Activated naive CD8-positive, alpha-beta T cell treated with anti-CD3 and anti-CD28 coated beads for 36 hours (primary cell): ENCODE measurements around the gene BMP5. TPM values are rescaled to one million over a fixed set of nuclear protein-coding genes. Genes with fewer than 3 reads are reported as not detected.
A peak's percentile ranks its signal among the peaks of the same experiment; 100 is the strongest.

Experiments
- DNase-seq: peaks from one replicate; pipeline ENCODE4 v3.0.0; 2021
- H3K27ac Mint-ChIP-seq: one replicate; pipeline ENCODE4 v1.8.0; 2022; ENCODE audit warnings: mild to moderate bottlenecking, moderate library complexity, mixed read lengths
- H3K27me3 Mint-ChIP-seq: one replicate; pipeline ENCODE4 v1.8.0; 2022; ENCODE audit warnings: mild to moderate bottlenecking, mixed read lengths
- H3K36me3 Mint-ChIP-seq: one replicate; pipeline ENCODE4 v1.8.0; 2021; ENCODE audit warnings: mild to moderate bottlenecking, mixed read lengths
- H3K4me1 Mint-ChIP-seq: one replicate; pipeline ENCODE4 v1.8.0; 2021; ENCODE audit warnings: mixed read lengths
- H3K4me3 Mint-ChIP-seq: one replicate; pipeline ENCODE4 v1.8.0; 2022; ENCODE audit warnings: mild to moderate bottlenecking, moderate library complexity, mixed read lengths
- H3K9me3 Mint-ChIP-seq: one replicate; pipeline ENCODE4 v1.8.0; 2022; ENCODE audit warnings: mixed read lengths
- total RNA-seq, 2 experiments: library from RNA; stranded (reverse); gene quantifications; one replicate each; pipeline ENCODE4 v1.2.3, GENCODE V29; 2021

The BMP5 gene
- total RNA-seq, 2 experiments from 2014 or later, result not detected

GRCh38 chr6:55892749-55893357, 17.5 kb upstream of the BMP5 start:
- H3K27me3 Mint-ChIP-seq, result no peaks in the 10 kb centered on the region
- no peak overlapping the region for H3K4me3 Mint-ChIP-seq
- H3K9me3 Mint-ChIP-seq, result peaks cover 3% of the 10 kb centered on the region
- DNase-seq, result no peak
- no peaks in the 10 kb centered on the region for H3K36me3 Mint-ChIP-seq
- no peaks in the 10 kb centered on the region for H3K4me1 Mint-ChIP-seq
- H3K27ac Mint-ChIP-seq, result no peak overlapping the region

GRCh38 chr6:55888917-55889316, 13.5 kb upstream of the BMP5 start:
- DNase-seq, result no peak
- H3K9me3 Mint-ChIP-seq, result peaks cover 3% of the 10 kb centered on the region
- H3K36me3 Mint-ChIP-seq, result no peaks in the 10 kb centered on the region
- H3K27ac Mint-ChIP-seq, result no peak overlapping the region
- no peaks in the 10 kb centered on the region for H3K4me1 Mint-ChIP-seq
- H3K4me3 Mint-ChIP-seq, result no peak overlapping the region
- no peaks in the 10 kb centered on the region for H3K27me3 Mint-ChIP-seq

GRCh38 chr6:55886185-55886836, 10.9 kb upstream of the BMP5 start:
- no peak for DNase-seq
- peaks cover 3% of the 10 kb centered on the region for H3K9me3 Mint-ChIP-seq
- no peak overlapping the region for H3K4me3 Mint-ChIP-seq
- no peaks in the 10 kb centered on the region for H3K27me3 Mint-ChIP-seq
- H3K27ac Mint-ChIP-seq, result no peak overlapping the region
- H3K36me3 Mint-ChIP-seq, result no peaks in the 10 kb centered on the region
- H3K4me1 Mint-ChIP-seq, result no peaks in the 10 kb centered on the region

- no peaks in the 10 kb centered on the region for H3K27me3 Mint-ChIP-seq
- no peak overlapping the region for H3K4me3 Mint-ChIP-seq
- peaks cover 3% of the 10 kb centered on the region for H3K9me3 Mint-ChIP-seq
- DNase-seq, result no peak
- H3K4me1 Mint-ChIP-seq, result no peaks in the 10 kb centered on the region
- H3K36me3 Mint-ChIP-seq, result no peaks in the 10 kb centered on the region
- H3K27ac Mint-ChIP-seq, result no peak overlapping the region
These were observed 7.6 kb upstream of the BMP5 start for GRCh38 chr6:55882718-55883569.

- H3K9me3 Mint-ChIP-seq, result no peaks in the 10 kb centered on the region
- H3K4me3 Mint-ChIP-seq, result no peak overlapping the region
- H3K36me3 Mint-ChIP-seq, result no peaks in the 10 kb centered on the region
- H3K4me1 Mint-ChIP-seq, result no peaks in the 10 kb centered on the region
- H3K27me3 Mint-ChIP-seq, result no peaks in the 10 kb centered on the region
- DNase-seq, result no peak
- no peak overlapping the region for H3K27ac Mint-ChIP-seq
These were observed 1.9 kb upstream of the BMP5 start for GRCh38 chr6:55877283-55877682.

- DNase-seq, result no peak
- H3K27ac Mint-ChIP-seq, result no peak overlapping the region
- no peaks in the 10 kb centered on the region for H3K36me3 Mint-ChIP-seq
- no peaks in the 10 kb centered on the region for H3K4me1 Mint-ChIP-seq
- no peak overlapping the region for H3K4me3 Mint-ChIP-seq
- no peaks in the 10 kb centered on the region for H3K9me3 Mint-ChIP-seq
- peaks cover 3% of the 10 kb centered on the region for H3K27me3 Mint-ChIP-seq
These were observed 1.1 kb downstream of the BMP5 start for GRCh38 chr6:55874316-55874715.

GRCh38 chr6:55872866-55873265, 2.5 kb downstream of the BMP5 start:
- peaks cover 3% of the 10 kb centered on the region for H3K27me3 Mint-ChIP-seq
- no peaks in the 10 kb centered on the region for H3K4me1 Mint-ChIP-seq
- H3K4me3 Mint-ChIP-seq, result no peak overlapping the region
- DNase-seq, result no peak
- no peaks in the 10 kb centered on the region for H3K36me3 Mint-ChIP-seq
- H3K9me3 Mint-ChIP-seq, result no peaks in the 10 kb centered on the region
- H3K27ac Mint-ChIP-seq, result no peak overlapping the region

GRCh38 chr6:55870181-55870813, 5.1 kb downstream of the BMP5 start:
- no peaks in the 10 kb centered on the region for H3K36me3 Mint-ChIP-seq
- DNase-seq, result no peak
- no peaks in the 10 kb centered on the region for H3K4me1 Mint-ChIP-seq
- peaks cover 3% of the 10 kb centered on the region for H3K27me3 Mint-ChIP-seq
- no peaks in the 10 kb centered on the region for H3K9me3 Mint-ChIP-seq
- no peak overlapping the region for H3K4me3 Mint-ChIP-seq
- no peak overlapping the region for H3K27ac Mint-ChIP-seq

GRCh38 chr6:55869674-55870073, 5.7 kb downstream of the BMP5 start:
- no peak for DNase-seq
- Mint-ChIP-seq H3K27ac (no peak overlapping the region), H3K4me3 (no peak overlapping the region), H3K27me3 (peaks cover 3% of the 10 kb centered on the region), H3K9me3 (no peaks in the 10 kb centered on the region), H3K36me3 (no peaks in the 10 kb centered on the region), H3K4me1 (no peaks in the 10 kb centered on the region)

GRCh38 chr6:55868771-55869479, 6.5 kb downstream of the BMP5 start:
- Mint-ChIP-seq H3K27ac (no peak overlapping the region), H3K4me1 (no peaks in the 10 kb centered on the region), H3K4me3 (no peak overlapping the region), H3K36me3 (no peaks in the 10 kb centered on the region), H3K9me3 (no peaks in the 10 kb centered on the region), H3K27me3 (peaks cover 3% of the 10 kb centered on the region)
- peak; percentile 21 for DNase-seq

- Mint-ChIP-seq H3K4me3 (no peak overlapping the region), H3K4me1 (no peaks in the 10 kb centered on the region)
These were observed 7.2 kb downstream of the BMP5 start for GRCh38 chr6:55868176-55868575.

GRCh38 chr6:55866128-55866527, 9.3 kb downstream of the BMP5 start:
- H3K9me3 Mint-ChIP-seq, result no peaks in the 10 kb centered on the region
- H3K27ac Mint-ChIP-seq, result no peak overlapping the region
- DNase-seq, result no peak
- no peak overlapping the region for H3K4me3 Mint-ChIP-seq
- H3K4me1 Mint-ChIP-seq, result no peaks in the 10 kb centered on the region
- H3K36me3 Mint-ChIP-seq, result no peaks in the 10 kb centered on the region
- H3K27me3 Mint-ChIP-seq, result peaks cover 3% of the 10 kb centered on the region

More at GRCh38 chr6:55868176-55868575, 7.2 kb downstream of the BMP5 start:
- H3K36me3 Mint-ChIP-seq, result no peaks in the 10 kb centered on the region
- no peak for DNase-seq
- no peaks in the 10 kb centered on the region for H3K9me3 Mint-ChIP-seq
- no peak overlapping the region for H3K27ac Mint-ChIP-seq
- H3K27me3 Mint-ChIP-seq, result peaks cover 3% of the 10 kb centered on the region

- Mint-ChIP-seq H3K9me3 (peaks cover 6% of the 10 kb centered on the region), H3K4me3 (no peak overlapping the region), H3K4me1 (no peaks in the 10 kb centered on the region), H3K27me3 (no peaks in the 10 kb centered on the region), H3K36me3 (no peaks in the 10 kb centered on the region), H3K27ac (no peak overlapping the region)
- no peak for DNase-seq
These were observed 22.1 kb downstream of the BMP5 start for GRCh38 chr6:55853008-55854001.

GRCh38 chr6:55841341-55841740, 34.0 kb downstream of the BMP5 start:
- no peaks in the 10 kb centered on the region for H3K4me1 Mint-ChIP-seq
- H3K27me3 Mint-ChIP-seq, result no peaks in the 10 kb centered on the region
- H3K36me3 Mint-ChIP-seq, result peaks cover 1% of the 10 kb centered on the region
- H3K4me3 Mint-ChIP-seq, result no peak overlapping the region
- no peak for DNase-seq
- no peaks in the 10 kb centered on the region for H3K9me3 Mint-ChIP-seq
- H3K27ac Mint-ChIP-seq, result no peak overlapping the region
